ENCODE data around the gene ADGRV1.
A peak's percentile ranks its signal among the peaks of the same experiment; 100 is the strongest.

ADGRV1 gene

GRCh38 chr5:91207248-91207647 lies 648.7 kb downstream of the ADGRV1 start:
- no peak for TF ChIP-seq CTCF (IDR thresholded peaks at IDR 0.05; ENCODE audit: low read depth, low read length, missing control alignments)
- in situ Hi-C loops (cut with HindIII; ENCODE audit: low sequenced_read_pairs) = no loop called here
- H3K4me3 ChIP-seq (ENCODE audit: low read depth, low read length) = no peak overlapping the region
- no peak for DNase-seq (ENCODE audit: low read depth)

DNA sequence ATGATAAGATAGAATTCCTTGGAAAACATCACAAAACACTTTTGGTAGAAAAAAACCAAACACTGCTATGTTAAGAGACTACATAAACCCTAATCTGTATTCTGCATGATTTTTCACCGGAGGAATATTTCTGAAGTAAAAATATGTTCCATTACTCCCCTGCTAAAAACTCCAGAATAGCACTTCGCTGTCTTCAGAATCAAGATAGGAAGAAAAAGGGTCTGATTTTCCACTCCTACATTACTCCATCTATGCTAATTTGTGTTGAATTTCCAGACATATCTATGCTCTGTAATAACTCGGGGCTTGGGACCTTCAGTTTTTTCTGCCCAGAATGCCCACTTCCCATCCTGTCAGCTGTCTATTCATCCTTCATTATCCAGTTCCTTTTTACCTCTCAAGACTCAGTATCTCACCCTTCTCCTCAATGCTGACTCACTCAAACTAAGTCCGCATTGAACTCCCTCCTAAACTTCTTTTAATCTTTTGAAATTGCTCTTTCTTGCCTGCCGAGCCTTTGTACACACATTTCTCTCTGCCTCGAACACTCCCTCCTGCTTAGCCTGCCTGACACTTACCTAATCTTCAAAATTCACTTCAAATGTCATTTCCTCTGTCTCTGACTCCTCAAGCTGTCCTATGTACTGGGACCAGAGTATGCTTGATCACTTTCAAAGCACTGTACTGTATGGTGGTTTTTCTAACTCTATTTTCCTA lies 653.6 kb downstream of the ADGRV1 start:
- in situ Hi-C loops (cut with HindIII; ENCODE audit: low sequenced_read_pairs) = loop anchor here (5.0 kb wide), 1 partner anchor 85 kb away; no protein-coding TSS in a partner anchor
- TF ChIP-seq CTCF (IDR thresholded peaks at IDR 0.05; ENCODE audit: low read depth, low read length, missing control alignments) = no peak
- DNase-seq (ENCODE audit: low read depth) = no peak
- H3K4me3 ChIP-seq (ENCODE audit: low read depth, low read length) = no peak overlapping the region

- peak; percentile 94 for DNase-seq (ENCODE audit: low read depth)
These were observed 654.1 kb downstream of the ADGRV1 start for GRCh38 chr5:91212714-91213092.

More at GRCh38 chr5:91212714-91213092, 654.1 kb downstream of the ADGRV1 start:
- no peak for TF ChIP-seq CTCF (IDR thresholded peaks at IDR 0.05; ENCODE audit: low read depth, low read length, missing control alignments)
- no peak overlapping the region for H3K4me3 ChIP-seq (ENCODE audit: low read depth, low read length)
- in situ Hi-C loops (cut with HindIII; ENCODE audit: low sequenced_read_pairs) = loop anchor here (5.0 kb wide), 1 partner anchor 85 kb away; no protein-coding TSS in a partner anchor

All from astrocyte of the cerebellum (primary cell).